Coronary artery (tissue), 2 donors: Measurements from ENCODE around the gene SLC23A3.

Source experiments
- DNase-seq: peaks from one replicate; pipeline ENCODE4 v3.0.0-alpha.2; 2017; ENCODE audit warnings: low spot score
- H3K27ac ChIP-seq, 2 donors: fragments of 200-600 bp; sonication (generic); one replicate each; pipeline ENCODE4 v1.5.1; 2016 to 2019
- H3K4me3 ChIP-seq: fragments of 200-600 bp; sonication (generic); 2 replicates; pipeline ENCODE4 v1.5.1; 2016; ENCODE audit warnings: mild to moderate bottlenecking, moderate library complexity
- TF ChIP-seq, protein P1 (sequence below): fragments of 200-600 bp; sonication (generic); IDR thresholded peaks from one replicate; pipeline ENCODE4 v1.5.1; 2019; ENCODE audit warnings: antibody characterized with exemption

Gene SLC23A3, protein sequence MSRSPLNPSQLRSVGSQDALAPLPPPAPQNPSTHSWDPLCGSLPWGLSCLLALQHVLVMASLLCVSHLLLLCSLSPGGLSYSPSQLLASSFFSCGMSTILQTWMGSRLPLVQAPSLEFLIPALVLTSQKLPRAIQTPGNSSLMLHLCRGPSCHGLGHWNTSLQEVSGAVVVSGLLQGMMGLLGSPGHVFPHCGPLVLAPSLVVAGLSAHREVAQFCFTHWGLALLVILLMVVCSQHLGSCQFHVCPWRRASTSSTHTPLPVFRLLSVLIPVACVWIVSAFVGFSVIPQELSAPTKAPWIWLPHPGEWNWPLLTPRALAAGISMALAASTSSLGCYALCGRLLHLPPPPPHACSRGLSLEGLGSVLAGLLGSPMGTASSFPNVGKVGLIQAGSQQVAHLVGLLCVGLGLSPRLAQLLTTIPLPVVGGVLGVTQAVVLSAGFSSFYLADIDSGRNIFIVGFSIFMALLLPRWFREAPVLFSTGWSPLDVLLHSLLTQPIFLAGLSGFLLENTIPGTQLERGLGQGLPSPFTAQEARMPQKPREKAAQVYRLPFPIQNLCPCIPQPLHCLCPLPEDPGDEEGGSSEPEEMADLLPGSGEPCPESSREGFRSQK

DNA sequence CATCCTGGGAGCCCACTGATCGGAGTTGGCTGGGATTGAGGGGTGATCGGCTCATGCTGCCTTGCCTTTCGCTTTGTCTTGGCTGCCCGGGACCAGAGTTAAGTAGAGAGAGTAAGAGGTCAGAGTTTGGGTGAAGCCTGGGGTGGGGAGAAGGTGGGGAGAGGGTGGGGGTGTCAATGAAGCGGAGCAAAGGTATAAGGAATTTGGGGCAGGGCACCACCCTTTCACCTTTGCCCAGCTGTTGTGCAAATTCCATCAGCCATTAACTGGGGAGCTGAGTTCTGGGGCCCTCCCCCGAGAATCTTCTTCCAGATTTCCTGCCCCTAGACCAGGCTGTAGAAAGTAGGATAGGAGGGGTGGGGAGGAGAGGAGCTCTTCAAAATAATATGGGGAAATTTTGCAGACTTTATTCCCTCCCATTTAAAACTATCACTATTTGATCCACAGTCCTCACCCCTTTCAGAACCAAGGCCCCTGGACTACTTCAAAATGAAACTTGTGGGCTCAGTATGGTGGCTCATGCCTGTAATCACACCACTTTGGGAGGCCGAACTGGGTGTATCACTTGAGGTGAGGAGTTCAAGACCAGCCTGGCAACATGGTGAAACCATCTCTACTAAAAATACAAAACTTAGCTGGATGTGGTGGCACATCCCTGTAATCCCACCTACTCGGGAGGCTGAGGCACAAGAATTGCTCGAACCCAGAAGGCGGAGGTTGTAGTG is at the start of gene SLC23A3:
SLC23A3 (minus strand) TSS at position 100 of the 725 bp plus-strand sequence; CDS start at position 55, 45 bp downstream.
- Histone ChIP-seq H3K27ac (peak within 1 kb of the TSS in 1 of 2 donors; percentile 64), H3K4me3 (no peak within 1 kb of the TSS)
- TF ChIP-seq, protein P1, sequence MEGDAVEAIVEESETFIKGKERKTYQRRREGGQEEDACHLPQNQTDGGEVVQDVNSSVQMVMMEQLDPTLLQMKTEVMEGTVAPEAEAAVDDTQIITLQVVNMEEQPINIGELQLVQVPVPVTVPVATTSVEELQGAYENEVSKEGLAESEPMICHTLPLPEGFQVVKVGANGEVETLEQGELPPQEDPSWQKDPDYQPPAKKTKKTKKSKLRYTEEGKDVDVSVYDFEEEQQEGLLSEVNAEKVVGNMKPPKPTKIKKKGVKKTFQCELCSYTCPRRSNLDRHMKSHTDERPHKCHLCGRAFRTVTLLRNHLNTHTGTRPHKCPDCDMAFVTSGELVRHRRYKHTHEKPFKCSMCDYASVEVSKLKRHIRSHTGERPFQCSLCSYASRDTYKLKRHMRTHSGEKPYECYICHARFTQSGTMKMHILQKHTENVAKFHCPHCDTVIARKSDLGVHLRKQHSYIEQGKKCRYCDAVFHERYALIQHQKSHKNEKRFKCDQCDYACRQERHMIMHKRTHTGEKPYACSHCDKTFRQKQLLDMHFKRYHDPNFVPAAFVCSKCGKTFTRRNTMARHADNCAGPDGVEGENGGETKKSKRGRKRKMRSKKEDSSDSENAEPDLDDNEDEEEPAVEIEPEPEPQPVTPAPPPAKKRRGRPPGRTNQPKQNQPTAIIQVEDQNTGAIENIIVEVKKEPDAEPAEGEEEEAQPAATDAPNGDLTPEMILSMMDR, result no peak
- DNase-seq, result no peak

DNA sequence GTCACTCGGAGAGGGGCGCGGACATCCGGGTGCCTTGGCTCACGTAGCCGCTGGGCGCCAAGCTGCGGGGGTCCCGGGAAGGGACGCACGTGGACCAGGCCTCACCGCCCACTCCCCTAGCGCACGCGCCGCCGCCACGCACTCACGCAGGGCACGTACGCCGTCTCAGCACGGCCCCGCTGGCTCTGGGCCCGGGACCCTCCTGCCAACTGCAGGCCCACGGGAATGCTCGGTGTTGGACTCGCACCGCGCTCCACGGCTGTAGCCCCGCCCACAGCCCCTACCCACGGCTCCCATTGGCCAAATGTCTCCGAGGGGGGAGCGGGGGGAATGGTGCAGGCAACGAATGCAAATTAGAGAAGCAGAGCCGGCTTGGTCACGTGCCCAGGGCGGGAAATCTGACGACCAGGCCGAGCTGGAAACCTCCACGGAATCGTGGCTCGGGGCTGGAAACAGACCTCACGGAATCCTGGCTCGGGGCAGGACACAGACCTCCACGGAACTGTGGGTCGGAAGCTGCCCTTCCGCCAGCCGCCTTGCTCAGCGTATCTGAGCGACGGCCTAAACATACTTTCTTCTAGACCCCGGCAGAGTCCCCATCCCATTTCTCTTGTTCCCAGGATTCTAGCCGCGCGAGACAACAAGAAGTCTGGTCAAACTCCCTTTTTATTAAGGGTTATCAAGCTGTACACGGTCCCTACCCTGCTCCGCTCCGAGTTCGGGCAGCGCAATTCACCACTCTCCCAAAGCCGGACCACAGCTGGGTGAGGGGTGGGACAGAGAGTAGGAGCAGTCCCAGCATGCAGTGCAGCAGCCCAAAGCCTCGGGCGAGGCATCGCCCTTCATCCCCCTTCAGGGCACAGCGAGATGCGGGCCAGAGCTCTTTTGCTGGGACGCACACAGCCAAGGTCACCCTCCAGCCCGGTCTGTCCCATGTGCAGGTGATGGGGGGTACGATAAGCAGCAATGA is 49.2 kb upstream of the SLC23A3 start, which contains the start of gene ABCB6:
ABCB6 (minus strand) TSS at position 227 of the 970 bp plus-strand sequence. CDS start 285 bp downstream, outside the sequence.
- Histone ChIP-seq H3K27ac (peak within 1 kb of the TSS; percentile 91 to 97), H3K4me3 (peak within 1 kb of the TSS; percentile 78)
- peak; percentile 99 for DNase-seq
- TF ChIP-seq, protein P1, result no peak

DNA sequence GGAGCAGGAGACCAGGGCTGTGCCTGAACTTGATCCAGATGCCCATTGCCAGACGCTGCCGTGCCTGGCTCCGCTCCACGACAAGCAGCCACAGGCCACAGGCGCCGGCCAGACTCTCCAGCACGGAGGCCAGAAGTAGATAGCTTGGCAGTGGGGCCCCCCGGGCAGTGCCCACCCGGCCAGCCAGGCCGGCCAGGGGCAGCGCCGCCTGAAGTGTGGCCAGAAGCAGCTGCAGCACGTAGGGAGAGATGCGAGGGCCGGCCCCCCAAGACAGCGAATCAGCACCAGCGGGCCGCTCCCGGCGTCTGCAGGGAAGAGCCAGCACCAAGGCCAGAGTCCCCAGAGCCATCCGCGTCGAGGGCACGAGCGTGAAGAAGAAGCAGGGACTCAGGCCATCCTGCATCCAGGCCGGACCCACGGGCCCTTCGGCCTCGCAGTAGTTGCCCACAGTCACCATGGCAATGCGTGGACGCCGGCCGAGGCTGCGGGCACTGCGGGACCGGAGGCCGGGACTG is 48.4 kb upstream of the SLC23A3 start:
- H3K4me3 ChIP-seq, result peak overlapping the region; percentile 78
- DNase-seq, result peak; percentile 92
- TF ChIP-seq, protein P1, result no peak
- H3K27ac ChIP-seq, result peak overlapping the region; percentile 91 to 97

DNA sequence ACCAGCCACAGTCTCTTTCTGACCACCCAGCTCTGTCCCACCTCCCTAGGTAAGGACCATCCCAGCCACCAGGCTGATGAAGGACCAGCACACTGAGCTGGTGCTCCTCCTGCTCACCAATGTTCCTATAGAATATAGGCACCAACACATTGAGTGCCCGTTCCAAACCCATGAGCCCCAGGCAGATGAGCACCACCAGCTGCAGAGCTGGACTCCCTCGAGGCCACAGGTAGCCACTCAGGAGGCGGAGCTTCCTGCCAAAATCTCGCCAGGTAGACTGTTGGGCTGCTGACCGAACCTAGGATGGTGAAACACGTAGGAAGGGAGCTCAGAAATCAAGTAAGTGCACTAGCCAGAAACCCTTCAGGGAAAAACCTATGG is 46.7 kb upstream of the SLC23A3 start:
- H3K27ac ChIP-seq, result peak overlapping the region; percentile 15 to 91

DNA sequence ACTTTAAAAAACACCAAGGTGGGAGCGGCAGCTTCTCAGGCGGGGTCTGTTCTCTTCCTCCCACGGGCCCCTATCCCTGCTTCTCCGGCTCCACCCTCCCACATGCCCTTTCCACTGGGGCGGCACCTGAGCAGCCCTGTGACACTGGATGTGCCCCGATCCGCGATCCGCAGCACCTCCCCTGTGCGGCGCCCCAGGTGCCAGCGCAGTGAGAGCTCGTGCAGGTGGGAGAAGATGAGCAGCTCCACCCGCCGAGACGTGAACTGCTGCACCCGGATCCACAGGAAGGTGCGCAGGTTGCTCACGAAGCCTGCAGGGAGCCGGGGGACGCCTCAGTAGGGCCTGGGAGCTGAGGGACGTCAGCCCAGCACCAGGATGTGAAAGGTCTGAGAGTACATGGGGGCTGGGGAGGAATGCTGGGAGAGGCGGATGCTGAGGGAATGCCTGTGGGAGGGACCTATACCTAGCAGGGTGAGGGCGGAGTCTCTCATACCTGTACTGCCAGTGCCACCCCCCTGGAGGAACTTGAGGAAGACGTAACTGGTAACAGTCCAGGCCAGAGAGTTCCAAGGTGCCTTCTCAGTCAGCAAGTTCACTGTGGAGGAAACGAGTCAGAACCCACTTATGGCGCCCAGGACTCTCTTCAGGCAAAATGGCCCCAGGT is 46.2 kb upstream of the SLC23A3 start:
- H3K27ac ChIP-seq, result peak overlapping the region in 1 of 2 donors; percentile 15
- TF ChIP-seq, protein P1, result no peak
- no peak for DNase-seq
- H3K4me3 ChIP-seq, result no peak overlapping the region

More for the DNA sequence above, 46.7 kb upstream of the SLC23A3 start:
- no peak for DNase-seq
- TF ChIP-seq, protein P1, result no peak
- H3K4me3 ChIP-seq, result no peak overlapping the region
